Right ventricle myocardium superior (tissue), 1 donor: ENCODE results near the gene SEMA3F. TPM values are rescaled to one million over a fixed set of nuclear protein-coding genes. Genes with fewer than 3 reads are reported as not detected.

Experiments used
- ATAC-seq: fragments of 200-7000 bp; cut with Tn5 transposase; one replicate; pipeline ENCODE4 v1.9.1; 2020; ENCODE audit warnings: mild to moderate bottlenecking; ENCODE audit not compliant: poor library complexity
- DNase-seq: peaks from one replicate; pipeline ENCODE4 v3.0.0-alpha.2; 2020
- intact Hi-C: fragments of 100-400 bp; cut with DNase I; formaldehyde crosslinking; loops from one replicate; pipeline ENCODE4 v1.11.2; 2022
- total RNA-seq: library from RNA; stranded (reverse); fragmentation: NEBNext Ultra II Directional; extraction: Animal tissue kit (Norgen Biotek cat#: 25700); gene quantifications from one replicate; pipeline ENCODE4 v1.2.1, GENCODE V29; 2021
- donor health status: DM: no; HTN: yes; CAD: no; lungs with severe emphysema.

SEMA3F gene
- total RNA-seq, 1 donor from 2014 or later, result 10.8 TPM

DNA sequence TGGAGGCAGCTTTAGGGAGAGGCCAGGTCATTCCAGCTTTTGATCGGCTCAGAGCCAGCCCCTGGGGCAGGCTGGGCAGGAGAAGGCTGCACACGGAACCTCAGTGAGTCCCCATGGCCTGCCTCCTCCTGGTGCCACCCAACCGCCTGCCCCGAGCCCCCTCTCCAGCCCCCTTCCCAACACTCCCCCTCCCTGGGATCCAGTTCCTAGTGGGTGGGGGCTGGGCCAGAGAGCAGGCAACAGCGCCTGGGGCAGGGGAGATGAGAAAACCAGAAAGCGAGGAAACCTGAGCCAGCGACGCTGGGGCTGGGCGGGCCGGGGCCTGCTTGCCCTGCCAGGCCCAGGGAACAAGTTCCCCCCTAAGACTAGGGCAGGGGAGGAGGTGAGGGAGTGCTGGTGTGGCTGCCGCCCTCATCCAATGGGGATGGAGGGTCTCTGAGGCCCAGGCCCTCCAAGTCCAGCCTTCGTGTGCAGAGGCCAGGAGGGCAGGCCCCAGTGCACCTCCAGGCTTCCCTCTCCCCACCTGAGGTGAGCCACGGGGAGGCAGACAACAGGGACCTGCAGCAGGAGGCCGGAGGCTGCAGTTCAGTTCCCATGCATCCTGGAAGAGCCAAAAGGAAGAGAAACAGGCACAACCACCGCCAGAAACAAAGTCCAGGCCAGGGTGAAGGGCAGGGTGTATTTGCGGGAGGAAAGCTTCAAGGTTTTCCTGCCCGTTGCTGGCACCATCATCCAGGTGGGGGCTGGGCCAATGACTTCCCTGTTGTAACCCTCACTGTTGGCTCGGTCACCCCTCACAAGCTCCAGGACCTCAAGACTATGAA is 4.0 kb upstream of the SEMA3F start:
- DNase-seq (no peak), ATAC-seq (no peak)
- intact Hi-C loops, result no loop called here

- DNase-seq (no peak), ATAC-seq (no peak)
- intact Hi-C loops, result no loop called here
Observed at GRCh38 chr3:50151728-50152127, 3.4 kb upstream of the SEMA3F start.

DNA sequence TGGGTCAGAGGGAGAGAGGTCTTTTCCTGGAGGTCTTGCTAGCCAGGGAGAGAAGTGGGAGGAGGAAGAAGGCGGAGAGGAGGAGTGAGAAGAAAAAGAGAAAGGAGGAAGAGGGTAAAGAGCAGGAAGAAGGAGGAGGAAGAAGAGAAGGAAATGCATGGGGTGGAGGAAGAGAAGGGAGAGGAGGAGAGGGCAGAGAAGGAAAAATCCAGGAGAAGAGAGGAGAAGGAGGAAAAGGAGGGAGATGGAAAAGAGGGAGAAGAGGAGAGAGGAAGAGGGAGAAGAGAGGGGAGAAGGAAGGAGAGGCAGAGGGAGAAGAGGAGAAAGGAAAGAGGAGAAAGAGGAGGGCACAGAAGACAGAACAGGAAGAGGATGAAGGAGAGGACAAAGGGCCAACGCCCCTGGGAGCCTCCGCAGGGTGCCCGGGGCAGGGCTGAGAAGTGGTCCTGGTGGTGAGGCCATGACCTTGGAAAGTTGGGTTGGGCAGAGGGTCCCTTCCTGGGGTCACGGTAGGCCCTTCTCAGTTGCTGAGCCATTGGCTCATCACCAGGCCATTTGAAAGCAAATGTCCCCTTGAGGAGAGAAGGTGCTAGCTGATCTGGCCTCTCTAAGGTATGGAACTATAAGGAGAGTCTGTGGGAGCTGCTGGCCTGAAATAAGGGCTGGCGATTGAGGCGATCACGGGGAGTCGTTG is 1.2 kb upstream of the SEMA3F start:
- DNase-seq (no peak), ATAC-seq (no peak)
- intact Hi-C loops, result no loop called here

- ATAC-seq (peak; percentile 51), DNase-seq (no peak)
- intact Hi-C loops, result no loop called here
Observed at GRCh38 chr3:50154476-50154839, 666 bp upstream of the SEMA3F start.

GRCh38 chr3:50155491-50155878 is 361 bp downstream of the SEMA3F start:
- ATAC-seq, result no peak
- DNase-seq, result no peak
- intact Hi-C loops, result no loop called here

DNA sequence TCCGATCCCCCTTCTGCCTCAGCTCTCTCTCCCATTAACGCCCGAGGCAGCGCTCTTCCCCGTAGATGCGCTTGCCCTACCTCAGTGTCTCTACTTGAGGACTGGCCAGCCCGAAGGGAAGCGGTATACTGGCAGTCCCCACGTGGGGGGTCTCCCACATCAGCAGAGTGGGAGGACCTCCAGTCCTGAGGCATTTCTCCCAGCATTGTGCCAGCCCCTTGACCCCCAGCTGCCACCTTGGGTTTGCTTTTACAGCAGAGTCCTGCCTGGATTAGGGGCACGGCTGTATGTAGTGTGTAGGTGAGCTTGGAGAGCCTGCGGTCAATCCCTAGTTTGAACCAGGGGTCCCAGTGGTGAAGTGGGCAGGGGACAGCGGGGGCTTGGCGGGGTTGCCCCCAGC is 767 bp downstream of the SEMA3F start:
- ATAC-seq (no peak), DNase-seq (no peak)
- intact Hi-C loops, result no loop called here

DNA sequence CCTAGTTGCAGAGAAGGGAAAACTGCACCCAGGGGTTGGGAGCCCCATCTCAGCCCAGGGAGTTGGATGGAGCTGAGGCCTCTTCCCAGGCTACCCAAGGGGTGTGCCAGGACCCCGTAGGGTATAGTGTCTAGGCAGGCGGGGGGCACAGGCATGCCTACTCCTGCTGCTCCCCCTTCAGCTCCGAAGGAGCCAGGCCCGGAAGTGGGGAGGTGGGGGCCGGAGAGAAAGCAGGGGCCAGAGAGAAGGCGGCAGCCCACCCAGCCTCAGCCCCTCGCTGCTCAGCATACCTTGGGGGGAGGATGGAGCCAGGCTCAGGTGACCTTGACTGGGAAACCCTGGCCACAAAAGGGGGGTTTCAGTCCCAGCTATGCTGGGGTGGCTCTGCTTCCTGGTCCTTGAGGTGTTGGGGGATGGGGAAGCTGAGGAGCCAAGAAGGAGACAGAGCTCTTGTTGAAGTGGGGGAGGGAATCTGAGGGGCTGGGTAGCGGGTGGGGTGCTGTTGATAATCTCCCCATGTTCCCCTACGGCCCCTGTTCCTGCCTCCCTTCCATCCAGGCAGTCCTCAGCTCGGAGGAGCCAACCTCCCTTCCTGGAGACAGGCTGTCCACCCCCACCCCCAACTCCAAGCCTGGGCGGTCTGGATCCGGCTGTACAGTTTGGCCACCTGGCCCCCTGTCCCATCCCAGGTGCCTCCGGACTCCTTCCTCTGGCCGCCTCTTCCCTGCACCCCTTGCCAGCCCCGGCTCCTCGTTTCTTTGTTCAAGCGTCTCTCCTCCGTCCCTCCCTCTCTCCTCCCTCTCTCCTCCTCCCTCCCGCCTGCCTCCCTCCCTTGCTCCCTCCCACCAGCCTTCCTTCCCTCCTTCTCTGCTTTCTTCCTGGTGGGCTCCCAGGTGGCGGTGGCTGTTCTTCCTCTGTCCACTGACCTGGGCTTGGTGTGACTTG is 1.7 kb downstream of the SEMA3F start:
- DNase-seq (no peak), ATAC-seq (no peak)
- intact Hi-C loops, result no loop called here

- intact Hi-C loops, result no loop called here
- no peak for ATAC-seq
- no peak for DNase-seq
Observed at GRCh38 chr3:50157827-50158529, 2.9 kb downstream of the SEMA3F start.

- intact Hi-C loops, result no loop called here
- ATAC-seq (no peak), DNase-seq (no peak)
Observed at GRCh38 chr3:50158530-50159146, 3.5 kb downstream of the SEMA3F start.

DNA sequence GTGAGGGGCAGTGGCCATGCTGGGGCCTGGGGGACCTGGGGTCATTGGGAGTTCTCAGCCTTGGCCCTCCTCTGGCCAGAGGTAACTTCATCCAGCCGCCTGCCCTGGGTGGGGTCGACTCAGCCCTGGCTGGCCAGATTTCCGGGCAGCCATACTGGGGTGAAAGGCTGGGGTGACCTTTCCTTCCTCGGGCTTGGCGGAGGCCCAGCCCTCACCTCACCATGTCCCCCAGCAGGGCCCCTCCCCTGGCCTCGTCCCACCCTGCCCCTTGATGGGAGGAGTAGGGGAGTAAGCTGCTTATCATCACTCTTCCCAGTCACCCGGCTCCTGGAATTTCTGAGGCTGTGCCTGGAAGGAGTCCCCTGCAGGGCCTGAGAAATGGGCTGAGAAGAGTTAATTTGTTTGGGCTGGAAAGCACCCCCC is 5.4 kb downstream of the SEMA3F start:
- ATAC-seq (peak; percentile 26), DNase-seq (peak; percentile 68)
- intact Hi-C loops, result no loop called here

DNA sequence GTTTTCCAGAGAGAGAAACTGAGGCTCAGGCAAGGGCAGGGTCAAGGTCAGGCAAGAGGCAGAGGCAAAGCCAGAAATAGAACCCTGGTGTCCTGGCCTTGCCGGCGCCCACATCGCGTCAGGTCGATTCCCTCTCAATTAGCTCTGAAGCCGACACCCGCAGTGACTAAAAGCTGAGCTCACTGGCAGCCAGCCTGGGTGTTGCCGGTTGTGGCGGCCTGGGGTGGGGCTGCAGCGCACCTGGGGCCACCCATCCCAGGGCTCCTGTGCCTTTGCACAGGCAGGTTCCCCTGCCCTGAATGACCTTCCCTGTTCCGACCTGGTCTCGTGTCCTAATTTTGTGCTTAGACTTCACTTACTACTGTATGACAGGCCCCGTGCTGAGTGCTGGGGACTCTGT is 6.2 kb downstream of the SEMA3F start:
- intact Hi-C loops, result no loop called here
- ATAC-seq, result no peak
- no peak for DNase-seq

DNA sequence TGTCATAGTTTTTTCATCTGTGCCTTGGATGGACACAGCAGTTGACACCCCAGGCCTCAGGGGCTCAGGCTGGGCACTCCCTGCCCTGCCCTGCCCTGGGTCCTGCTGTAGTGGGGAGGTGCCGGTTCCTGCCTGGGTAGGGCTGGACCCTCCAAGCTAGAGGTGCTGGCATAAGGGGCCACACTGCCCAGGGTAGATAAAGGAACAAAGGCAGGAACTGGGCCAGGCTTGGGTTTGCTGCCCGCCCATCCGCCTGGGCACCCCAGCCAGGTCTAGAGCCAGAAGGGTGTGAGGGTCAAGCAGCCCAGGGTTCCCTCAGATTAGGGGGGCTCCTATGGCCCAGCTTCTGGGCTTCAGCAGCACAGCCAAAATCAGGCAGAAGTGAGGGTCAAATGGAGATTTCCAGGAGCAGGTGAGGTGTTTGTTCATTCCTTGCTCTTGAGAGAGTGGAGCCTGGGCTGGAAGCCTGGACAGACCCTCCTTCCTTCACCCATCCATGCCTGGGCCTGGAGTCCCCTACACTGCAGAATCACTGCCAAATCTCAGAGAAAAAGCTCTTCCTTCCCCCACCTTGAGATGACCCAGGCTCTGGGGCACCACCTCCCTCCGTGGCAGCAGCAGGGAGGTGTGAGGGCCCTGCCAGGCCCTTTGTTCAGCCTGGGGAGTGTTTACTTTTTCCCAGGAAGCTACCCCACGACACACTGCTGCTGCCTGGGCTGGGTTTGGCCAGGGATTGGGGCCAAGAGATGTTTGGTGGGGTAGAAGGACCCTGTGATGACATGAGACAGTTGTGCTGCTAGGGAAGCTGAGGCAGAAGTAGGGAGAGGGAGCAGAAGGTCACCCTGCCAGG is 7.1 kb downstream of the SEMA3F start:
- no peak for DNase-seq
- no peak for ATAC-seq
- intact Hi-C loops, result no loop called here

DNA sequence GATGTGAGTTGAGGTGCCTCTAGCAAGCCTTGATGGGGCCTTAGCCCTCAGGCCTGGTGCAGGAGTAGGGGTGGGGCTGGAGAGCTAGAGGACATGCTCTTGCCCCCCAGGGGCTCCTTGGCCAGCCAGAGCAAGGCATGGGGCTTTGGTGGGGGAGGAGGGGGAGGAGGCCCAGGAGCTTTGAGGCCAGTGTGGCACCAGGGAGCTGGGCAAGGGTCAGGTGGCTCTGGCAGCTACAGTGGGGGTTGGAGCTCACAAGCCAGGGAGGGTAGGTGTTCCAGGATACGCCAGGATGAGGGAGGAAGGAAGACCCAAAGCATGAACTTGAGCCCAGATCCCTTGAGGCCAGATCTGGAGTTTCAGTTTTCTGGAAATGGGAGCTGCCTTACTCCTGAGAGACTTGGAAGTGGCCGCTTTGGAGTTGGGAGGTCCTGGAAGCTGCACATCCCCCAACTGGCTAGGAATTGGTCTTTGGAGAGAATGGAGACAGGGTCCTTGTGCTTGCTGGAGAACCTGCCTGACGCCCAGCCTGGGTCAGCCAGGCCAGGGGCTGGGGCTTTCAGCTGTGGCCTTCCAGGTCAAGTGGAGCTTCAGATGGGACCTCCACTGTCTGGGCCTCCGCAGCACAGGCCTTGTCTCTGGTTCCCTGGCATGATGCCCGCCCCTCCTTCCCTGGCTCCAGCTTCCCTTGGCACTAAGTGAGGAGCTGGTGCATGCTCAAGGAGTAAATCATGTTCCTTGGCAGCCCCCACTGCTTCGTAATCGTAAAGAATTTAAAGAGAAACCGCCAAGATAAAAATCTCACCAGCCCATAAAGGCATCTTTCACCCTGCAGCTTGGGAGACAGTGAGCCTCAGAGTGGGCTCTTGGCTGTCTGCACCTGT is 8.7 kb downstream of the SEMA3F start:
- ATAC-seq (no peak), DNase-seq (peak; percentile 74)
- intact Hi-C loops, result no loop called here

- no peak for ATAC-seq
- DNase-seq, result no peak
- intact Hi-C loops, result no loop called here
Observed at GRCh38 chr3:50164481-50164880, 9.4 kb downstream of the SEMA3F start.

DNA sequence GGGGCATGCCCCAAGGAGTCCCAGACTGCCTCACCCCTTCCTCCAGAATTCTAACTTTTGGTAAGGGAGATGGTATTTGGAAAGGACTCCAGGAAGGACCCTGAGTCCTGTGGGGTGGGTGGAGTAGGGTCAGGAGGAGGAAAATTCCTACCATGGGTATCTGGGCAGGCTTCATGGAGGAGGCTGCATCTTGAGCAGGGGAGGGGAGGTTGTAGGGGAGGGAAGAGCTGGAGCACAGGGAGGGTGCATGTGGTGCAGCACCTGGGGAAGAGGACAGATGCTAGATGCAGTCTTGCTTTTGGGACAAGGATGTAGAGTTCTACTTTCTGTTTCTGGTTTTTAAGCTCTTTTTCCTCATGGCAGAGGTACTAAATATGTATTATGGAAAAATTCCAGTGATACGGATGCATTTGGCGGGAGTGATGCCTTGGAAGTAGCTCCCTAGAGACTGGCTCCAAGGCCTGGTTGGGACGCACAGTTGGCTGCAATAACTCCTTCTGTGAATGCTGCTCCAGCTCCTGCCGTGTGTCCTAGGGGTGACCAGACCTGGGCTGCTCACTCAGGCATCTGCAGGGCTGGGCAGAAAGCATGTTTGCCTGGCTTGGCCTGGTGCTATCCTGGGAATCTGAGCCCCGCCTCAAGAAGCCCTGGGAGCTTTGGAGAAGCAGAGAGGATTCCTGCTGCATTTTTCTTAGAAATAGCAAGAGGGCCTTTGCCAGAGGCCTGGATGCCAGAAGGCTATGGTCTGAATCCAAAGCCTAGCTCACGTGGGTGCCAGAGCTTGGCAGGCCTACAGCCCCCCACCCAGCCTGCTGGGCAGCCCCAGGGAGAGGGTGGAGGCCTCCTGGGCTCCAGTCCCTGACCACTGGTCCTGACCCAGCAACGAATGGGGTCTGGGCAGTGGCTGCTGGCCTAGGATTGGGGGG is 10.1 kb downstream of the SEMA3F start:
- DNase-seq, result peak; percentile 53
- ATAC-seq, result peak; percentile 42
- intact Hi-C loops, result no loop called here
